HepG2 (cell line): ENCODE results near the gene TIMM23.
"Not testable (repeated sequence)": the region's sequence is repeated elsewhere in the genome, so short reads cannot be mapped to it uniquely, and the experiment has no call there.

ENCODE experiments used
- ELF4 ChIP-seq: sonication (generic); formaldehyde crosslinking; IDR thresholded peaks from 2 replicates; pipeline ENCODE4 v1.5.0; 2020; ENCODE audit warnings: missing genetic modification reagents, mild to moderate bottlenecking, moderate library complexity, borderline replicate concordance
- FOXP1 ChIP-seq, 2 experiments: fragments of 450-650 bp in 1 of 2; IDR thresholded peaks; 2 replicates each; pipeline ENCODE4 v1.6.1; 2017 to 2018; ENCODE audit warnings: antibody characterized with exemption in 1 of 2
- MAZ ChIP-seq, 2 experiments: sonication (generic) in 1 of 2; formaldehyde crosslinking in 1 of 2; IDR thresholded peaks; 2 replicates each; pipeline versions ENCODE4 v1.5.0 to v1.6.1; 2012 to 2020; ENCODE audit warnings: low read depth in 2 of 2, mild to moderate bottlenecking in 2 of 2, borderline replicate concordance in 1 of 2, improper control_type of control experiment in 1 of 2, low read length in 1 of 2, missing genetic modification reagents in 1 of 2, moderate library complexity in 1 of 2
- NR2C2 ChIP-seq: sonication (generic); formaldehyde crosslinking; IDR thresholded peaks from 2 replicates; pipeline ENCODE4 v1.4.0; 2020; ENCODE audit warnings: missing genetic modification reagents, mild to moderate bottlenecking, moderate library complexity, borderline replicate concordance
- SP1 ChIP-seq, 2 experiments: fragments of 450-650 bp in 1 of 2; sonication (generic) in 1 of 2; formaldehyde crosslinking in 1 of 2; IDR thresholded peaks; 2 replicates each; pipeline versions ENCODE4 v1.4.0 to v1.6.1; 2016 to 2020; ENCODE audit warnings: missing genetic modification reagents in 1 of 2
- TBP ChIP-seq: sonication (generic); formaldehyde crosslinking; IDR thresholded peaks from 2 replicates; pipeline ENCODE4 v1.5.0; 2020; ENCODE audit warnings: missing genetic modification reagents
- TCF12 ChIP-seq, 2 experiments: fragments of 450-650 bp in 1 of 2; sonication (generic) in 1 of 2; formaldehyde crosslinking in 1 of 2; IDR thresholded peaks; 2 replicates each; pipeline versions ENCODE4 v1.6.1 to v1.8.0; 2017 to 2022; ENCODE audit warnings: antibody characterized with exemption in 1 of 2, mild to moderate bottlenecking in 1 of 2, missing genetic modification reagents in 1 of 2, moderate library complexity in 1 of 2
- ZBTB4 ChIP-seq: sonication (generic); formaldehyde crosslinking; IDR thresholded peaks from 2 replicates; pipeline ENCODE4 v1.4.0; 2020; ENCODE audit warnings: missing genetic modification reagents, mild to moderate bottlenecking, borderline replicate concordance
- ZBTB7A ChIP-seq: sonication (generic); formaldehyde crosslinking; IDR thresholded peaks from 2 replicates; pipeline ENCODE4 v1.8.0; 2022; ENCODE audit warnings: mild to moderate bottlenecking, missing genetic modification reagents
- ZNF503 ChIP-seq: sonication (generic); formaldehyde crosslinking; IDR thresholded peaks from 2 replicates; pipeline ENCODE4 v1.4.0; 2020; ENCODE audit warnings: missing genetic modification reagents
- ZNF562 ChIP-seq: sonication (generic); formaldehyde crosslinking; IDR thresholded peaks from 2 replicates; pipeline ENCODE4 v1.8.0; 2022; ENCODE audit warnings: missing genetic modification reagents, borderline replicate concordance
- ZNF577 ChIP-seq: sonication (generic); formaldehyde crosslinking; IDR thresholded peaks from 2 replicates; pipeline ENCODE4 v1.4.0; 2020; ENCODE audit warnings: mild to moderate bottlenecking, low read depth, missing genetic modification reagents, borderline replicate concordance
- ZNF704 ChIP-seq: sonication (generic); formaldehyde crosslinking; IDR thresholded peaks from 2 replicates; pipeline ENCODE4 v1.8.1; 2023; ENCODE audit warnings: mild to moderate bottlenecking, inconsistent platforms, moderate library complexity, missing genetic modification reagents, borderline replicate concordance
- TF ChIP-seq, protein P1 (sequence below): sonication (generic); formaldehyde crosslinking; IDR thresholded peaks from 2 replicates; pipeline ENCODE4 v1.5.0; 2020; ENCODE audit warnings: mild to moderate bottlenecking, missing genetic modification reagents, moderate library complexity

GRCh38 chr10:45945476-45945875, 26.8 kb upstream of the TIMM23 start:
- not testable (repeated sequence) for TF ChIP-seq ZBTB7A; ZNF503 (CRISPR knock-in tag); SP1 (IDR thresholded peaks at IDR 0.05); SP1 (CRISPR knock-in tag; IDR thresholded peaks at IDR 0.05); ZNF704 (CRISPR knock-in tag); ELF4 (CRISPR knock-in tag); TCF12 (IDR thresholded peaks at IDR 0.05); TCF12 (CRISPR knock-in tag; IDR thresholded peaks at IDR 0.05); ZBTB4 (CRISPR knock-in tag); NR2C2 (CRISPR knock-in tag); MAZ (IDR thresholded peaks at IDR 0.05; ENCODE audit: borderline replicate concordance, low read depth, low read length); MAZ (CRISPR knock-in tag; IDR thresholded peaks at IDR 0.05; ENCODE audit: low read depth); FOXP1 (IDR thresholded peaks at IDR 0.05); FOXP1 (CRISPR knock-in tag; IDR thresholded peaks at IDR 0.05); ZNF562; ZNF577 (CRISPR knock-in tag); TBP
- TF ChIP-seq, protein P1, sequence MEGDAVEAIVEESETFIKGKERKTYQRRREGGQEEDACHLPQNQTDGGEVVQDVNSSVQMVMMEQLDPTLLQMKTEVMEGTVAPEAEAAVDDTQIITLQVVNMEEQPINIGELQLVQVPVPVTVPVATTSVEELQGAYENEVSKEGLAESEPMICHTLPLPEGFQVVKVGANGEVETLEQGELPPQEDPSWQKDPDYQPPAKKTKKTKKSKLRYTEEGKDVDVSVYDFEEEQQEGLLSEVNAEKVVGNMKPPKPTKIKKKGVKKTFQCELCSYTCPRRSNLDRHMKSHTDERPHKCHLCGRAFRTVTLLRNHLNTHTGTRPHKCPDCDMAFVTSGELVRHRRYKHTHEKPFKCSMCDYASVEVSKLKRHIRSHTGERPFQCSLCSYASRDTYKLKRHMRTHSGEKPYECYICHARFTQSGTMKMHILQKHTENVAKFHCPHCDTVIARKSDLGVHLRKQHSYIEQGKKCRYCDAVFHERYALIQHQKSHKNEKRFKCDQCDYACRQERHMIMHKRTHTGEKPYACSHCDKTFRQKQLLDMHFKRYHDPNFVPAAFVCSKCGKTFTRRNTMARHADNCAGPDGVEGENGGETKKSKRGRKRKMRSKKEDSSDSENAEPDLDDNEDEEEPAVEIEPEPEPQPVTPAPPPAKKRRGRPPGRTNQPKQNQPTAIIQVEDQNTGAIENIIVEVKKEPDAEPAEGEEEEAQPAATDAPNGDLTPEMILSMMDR = not testable (repeated sequence)
